Measurements from ENCODE around the gene RMDN2.

- TF ChIP-seq CTCF (IDR thresholded peaks at IDR 0.05): no peak
- TF ChIP-seq POLR2A (IDR thresholded peaks at IDR 0.05): no peak
Measured at GRCh38 chr2:38013158-38013752, 88.2 kb downstream of the RMDN2 start.

All from body of pancreas (tissue), 4 donors.